WERI-Rb-1 (cell line): Measurements from ENCODE around the gene MYB.

Source experiments
- DNase-seq: peaks from one replicate; pipeline ENCODE4 v3.0.0-alpha.2; 2020
- H3K27ac ChIP-seq: fragments of 250-450 bp; sonication (Bioruptor Pico); 2 replicates; pipeline ENCODE4 v1.5.1; 2020; ENCODE audit warnings: mild to moderate bottlenecking, moderate library complexity
- H3K27me3 ChIP-seq: fragments of 250-450 bp; sonication (Bioruptor Pico); 2 replicates; pipeline ENCODE4 v1.5.1; 2021; ENCODE audit warnings: mild to moderate bottlenecking, low read depth, moderate library complexity; ENCODE audit not compliant: insufficient read depth, severe bottlenecking
- H3K36me3 ChIP-seq: fragments of 250-450 bp; sonication (Bioruptor Pico); 2 replicates; pipeline ENCODE4 v1.5.1; 2020; ENCODE audit warnings: mild to moderate bottlenecking, moderate library complexity
- H3K4me3 ChIP-seq: 2 replicates; pipeline ENCODE4 v1.5.1; 2011; ENCODE audit warnings: low read depth, mild to moderate bottlenecking, control low read depth, low read length
- H3K9me3 ChIP-seq: fragments of 250-450 bp; sonication (Bioruptor Pico); 2 replicates; pipeline ENCODE4 v1.5.1; 2021; ENCODE audit warnings: mild to moderate bottlenecking, moderate library complexity; ENCODE audit not compliant: severe bottlenecking
- CTCF ChIP-seq: IDR thresholded peaks from 2 replicates; pipeline ENCODE4 v1.5.1; 2011; ENCODE audit warnings: low read depth, mild to moderate bottlenecking, control low read depth, inconsistent platforms, low read length

MYB gene

GRCh38 chr6:135221505-135221904, 40.4 kb downstream of the MYB start:
- Histone ChIP-seq H3K36me3 (peaks cover 7% of the 10 kb centered on the region; the same call in 1 of the 2 replicates), H3K27ac (no peak overlapping the region), H3K27me3 (no peaks in the 10 kb centered on the region), H3K4me3 (no peak overlapping the region), H3K9me3 (no peaks in the 10 kb centered on the region)
- DNase-seq, result no peak
- no peak for TF ChIP-seq CTCF

GRCh38 chr6:135222623-135223022, 41.5 kb downstream of the MYB start:
- no peaks in the 10 kb centered on the region for H3K9me3 ChIP-seq
- H3K27ac ChIP-seq, result no peak overlapping the region
- no peak for DNase-seq
- H3K27me3 ChIP-seq, result no peaks in the 10 kb centered on the region
- H3K4me3 ChIP-seq, result no peak overlapping the region
- H3K36me3 ChIP-seq, result peaks cover 7% of the 10 kb centered on the region; the same call in 1 of the 2 replicates
- no peak for TF ChIP-seq CTCF

GRCh38 chr6:135224037-135224647, 43.0 kb downstream of the MYB start:
- Histone ChIP-seq H3K9me3 (no peaks in the 10 kb centered on the region), H3K36me3 (peaks cover 3% of the 10 kb centered on the region; the same call in 1 of the 2 replicates), H3K4me3 (no peak overlapping the region), H3K27me3 (no peaks in the 10 kb centered on the region), H3K27ac (no peak overlapping the region)
- no peak for TF ChIP-seq CTCF
- DNase-seq, result no peak

- H3K27ac ChIP-seq, result no peak overlapping the region
- DNase-seq, result no peak
- no peak overlapping the region for H3K4me3 ChIP-seq
- no peaks in the 10 kb centered on the region for H3K36me3 ChIP-seq
- no peaks in the 10 kb centered on the region for H3K9me3 ChIP-seq
- TF ChIP-seq CTCF, result no peak
- no peaks in the 10 kb centered on the region for H3K27me3 ChIP-seq
Observed at GRCh38 chr6:135225911-135226310, 44.8 kb downstream of the MYB start.

GRCh38 chr6:135226537-135226936, 45.4 kb downstream of the MYB start:
- H3K9me3 ChIP-seq, result no peaks in the 10 kb centered on the region
- no peaks in the 10 kb centered on the region for H3K27me3 ChIP-seq
- H3K27ac ChIP-seq, result no peak overlapping the region
- TF ChIP-seq CTCF, result no peak
- H3K4me3 ChIP-seq, result no peak overlapping the region
- no peaks in the 10 kb centered on the region for H3K36me3 ChIP-seq
- DNase-seq, result no peak

GRCh38 chr6:135227349-135227748, 46.2 kb downstream of the MYB start:
- H3K36me3 ChIP-seq, result no peaks in the 10 kb centered on the region
- H3K4me3 ChIP-seq, result no peak overlapping the region
- DNase-seq, result no peak
- no peak for TF ChIP-seq CTCF
- no peaks in the 10 kb centered on the region for H3K9me3 ChIP-seq
- no peak overlapping the region for H3K27ac ChIP-seq
- H3K27me3 ChIP-seq, result no peaks in the 10 kb centered on the region
